ENCODE measurements around the gene SRP68.
"Not testable (repeated sequence)": the region's sequence is repeated elsewhere in the genome, so short reads cannot be mapped to it uniquely, and the experiment has no call there.

SRP68 gene

DNA sequence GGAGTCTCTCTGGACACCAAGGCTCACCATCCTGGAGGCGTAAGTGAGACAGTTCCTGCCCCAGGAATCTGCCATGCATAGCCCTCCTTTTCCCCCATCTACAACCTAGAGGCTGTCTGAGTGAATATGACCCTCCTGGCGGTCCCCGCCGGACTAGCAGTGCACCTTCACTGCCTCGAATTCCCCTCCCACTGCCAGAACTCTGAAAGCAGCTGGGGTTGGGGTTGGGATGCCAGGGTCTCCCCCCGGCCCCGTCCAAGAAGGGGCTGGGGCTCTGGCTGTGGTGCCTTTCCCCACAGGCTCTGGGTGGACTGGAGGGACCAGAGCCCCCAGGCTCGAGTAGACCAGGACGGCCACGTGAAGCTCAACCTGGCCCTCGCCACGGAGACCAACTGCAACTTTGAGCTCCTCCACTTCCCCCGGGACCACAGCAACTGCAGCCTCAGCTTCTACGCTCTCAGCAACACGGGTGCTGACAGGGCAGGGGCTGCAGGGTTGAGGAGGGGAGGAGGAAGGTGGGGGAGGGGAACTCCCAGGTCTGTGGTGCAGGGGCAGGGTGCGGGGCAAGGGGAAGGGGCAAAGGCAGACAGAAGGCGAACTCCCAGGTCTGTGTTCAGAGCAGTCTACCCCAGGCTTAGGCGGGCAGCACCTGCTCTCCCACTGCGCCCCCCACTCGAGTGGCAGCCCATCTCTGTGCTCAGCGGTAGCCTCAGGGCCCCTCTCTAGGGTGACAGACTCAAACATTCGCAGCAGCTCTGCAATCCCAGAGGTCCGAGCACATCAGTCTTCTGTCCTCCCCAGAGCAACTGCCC lies 7.8 kb upstream of the SRP68 start:
- peaks cover 44% of the 10 kb centered on the region for H3K4me1 Mint-ChIP-seq
- H3K27ac Mint-ChIP-seq: no peak overlapping the region
- H3K9me3 Mint-ChIP-seq: no peaks in the 10 kb centered on the region
- TF ChIP-seq, protein P1, sequence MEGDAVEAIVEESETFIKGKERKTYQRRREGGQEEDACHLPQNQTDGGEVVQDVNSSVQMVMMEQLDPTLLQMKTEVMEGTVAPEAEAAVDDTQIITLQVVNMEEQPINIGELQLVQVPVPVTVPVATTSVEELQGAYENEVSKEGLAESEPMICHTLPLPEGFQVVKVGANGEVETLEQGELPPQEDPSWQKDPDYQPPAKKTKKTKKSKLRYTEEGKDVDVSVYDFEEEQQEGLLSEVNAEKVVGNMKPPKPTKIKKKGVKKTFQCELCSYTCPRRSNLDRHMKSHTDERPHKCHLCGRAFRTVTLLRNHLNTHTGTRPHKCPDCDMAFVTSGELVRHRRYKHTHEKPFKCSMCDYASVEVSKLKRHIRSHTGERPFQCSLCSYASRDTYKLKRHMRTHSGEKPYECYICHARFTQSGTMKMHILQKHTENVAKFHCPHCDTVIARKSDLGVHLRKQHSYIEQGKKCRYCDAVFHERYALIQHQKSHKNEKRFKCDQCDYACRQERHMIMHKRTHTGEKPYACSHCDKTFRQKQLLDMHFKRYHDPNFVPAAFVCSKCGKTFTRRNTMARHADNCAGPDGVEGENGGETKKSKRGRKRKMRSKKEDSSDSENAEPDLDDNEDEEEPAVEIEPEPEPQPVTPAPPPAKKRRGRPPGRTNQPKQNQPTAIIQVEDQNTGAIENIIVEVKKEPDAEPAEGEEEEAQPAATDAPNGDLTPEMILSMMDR (IDR thresholded peaks at IDR 0.05; ENCODE audit: unreplicated experiment in 3 of 3): peak in 1 of 3 experiments; percentile 16
- peak overlapping the region in 1 of 3 experiments; percentile 11 for H3K4me3 Mint-ChIP-seq
- peaks cover 57% of the 10 kb centered on the region for H3K27me3 Mint-ChIP-seq (ENCODE audit: low read depth)
- H3K36me3 Mint-ChIP-seq (ENCODE audit: low read depth): peaks cover 9% of the 10 kb centered on the region

DNA sequence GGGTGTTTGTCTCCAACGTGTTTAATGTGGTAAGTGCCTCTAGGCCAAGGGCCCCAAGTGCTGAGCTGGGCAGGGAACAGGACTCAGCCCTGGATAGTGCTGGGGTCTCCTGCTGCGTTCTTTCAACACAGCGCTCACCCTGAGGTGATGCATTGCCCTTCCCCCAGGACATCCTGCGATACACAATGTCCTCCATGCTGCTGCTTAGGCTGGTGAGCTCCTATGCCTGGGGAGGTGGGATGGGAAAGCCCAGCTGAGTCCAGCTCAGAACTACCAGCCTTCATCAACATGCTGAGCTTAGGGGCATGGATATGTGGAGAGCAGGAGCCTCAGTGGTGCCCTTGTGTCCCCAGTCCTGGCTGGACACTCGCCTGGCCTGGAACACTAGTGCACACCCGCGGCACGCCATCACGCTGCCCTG lies 7.2 kb upstream of the SRP68 start:
- no peak overlapping the region for H3K27ac Mint-ChIP-seq
- no peak overlapping the region for H3K4me3 Mint-ChIP-seq
- peaks cover 63% of the 10 kb centered on the region for H3K27me3 Mint-ChIP-seq (ENCODE audit: low read depth)
- H3K4me1 Mint-ChIP-seq: peaks cover 48% of the 10 kb centered on the region
- TF ChIP-seq, protein P1 (IDR thresholded peaks at IDR 0.05; ENCODE audit: unreplicated experiment in 3 of 3): no peak
- H3K36me3 Mint-ChIP-seq (ENCODE audit: low read depth): peaks cover 3% of the 10 kb centered on the region
- H3K9me3 Mint-ChIP-seq: no peaks in the 10 kb centered on the region

DNA sequence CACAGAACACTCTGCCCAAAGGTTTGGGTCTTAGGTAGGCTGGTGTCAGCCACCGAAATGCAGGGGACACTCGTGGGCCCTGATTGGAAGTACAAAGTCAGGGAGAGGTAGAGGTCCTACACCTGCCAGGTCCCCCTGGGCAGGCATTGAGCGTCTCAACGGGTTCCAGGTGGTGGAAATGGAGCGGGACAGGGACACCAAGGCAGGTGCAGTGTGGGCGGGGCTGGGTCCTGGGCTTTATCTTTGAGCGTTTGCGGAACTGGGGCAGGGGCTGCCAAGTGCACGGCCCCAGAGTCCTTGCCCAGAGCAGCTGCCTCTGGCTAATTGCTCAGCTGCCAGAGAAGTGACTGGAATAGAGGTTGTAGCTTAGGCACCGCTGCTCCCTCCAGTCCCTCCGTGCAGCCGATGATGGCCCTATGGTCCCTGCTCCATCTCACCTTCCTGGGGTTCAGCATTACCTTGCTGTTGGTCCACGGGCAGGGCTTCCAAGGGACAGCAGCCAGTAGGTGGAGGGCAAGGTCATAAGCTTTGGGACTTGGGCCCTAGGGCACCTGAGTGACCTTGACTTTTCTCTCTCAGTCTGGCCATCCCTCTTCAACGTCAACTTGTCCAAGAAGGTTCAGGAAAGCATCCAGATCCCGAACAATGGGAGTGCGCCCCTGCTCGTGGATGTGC lies 6.7 kb upstream of the SRP68 start, which contains the start of gene ZACN:
Gene ZACN, plus strand, starts transcription at position 323 of the 675 bp plus-strand sequence. Its CDS starts 83 bp downstream, at position 406.
- TF ChIP-seq, protein P1 (IDR thresholded peaks at IDR 0.05; ENCODE audit: unreplicated experiment in 3 of 3): no peak
- Mint-ChIP-seq H3K9me3 (no peaks in the 10 kb centered on the region), H3K4me1 (peaks cover 48% of the 10 kb centered on the region), H3K36me3 (ENCODE audit: low read depth) (no peaks in the 10 kb centered on the region), H3K4me3 (peak within 1 kb of the TSS in 1 of 3 experiments; percentile 11), H3K27ac (no peak within 1 kb of the TSS), H3K27me3 (ENCODE audit: low read depth) (peaks cover 68% of the 10 kb centered on the region)

DNA sequence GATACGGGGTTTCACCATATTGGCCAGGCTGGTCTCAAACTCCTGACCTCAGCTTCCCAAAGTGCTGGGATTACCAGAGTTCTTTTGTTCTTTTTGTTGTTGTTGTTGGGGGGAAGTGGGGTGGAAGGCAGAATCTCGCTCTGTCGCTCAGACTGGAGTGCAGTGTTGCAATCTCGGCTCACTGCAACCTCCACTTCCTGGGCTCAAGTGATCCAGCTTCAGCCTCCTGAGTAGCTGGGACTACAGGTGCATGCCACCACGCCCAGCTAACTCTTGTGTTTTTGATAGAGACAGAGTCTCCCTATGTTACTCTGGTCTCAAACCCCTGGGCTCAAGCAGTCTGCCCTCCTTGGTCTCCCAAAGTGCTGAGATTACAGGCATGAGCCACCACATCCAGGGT lies 6.1 kb upstream of the SRP68 start:
- Mint-ChIP-seq H3K27me3 (ENCODE audit: low read depth) (peaks cover 75% of the 10 kb centered on the region), H3K4me1 (peaks cover 48% of the 10 kb centered on the region)
- H3K9me3 Mint-ChIP-seq; H3K36me3 Mint-ChIP-seq (ENCODE audit: low read depth); H3K4me3 Mint-ChIP-seq; H3K27ac Mint-ChIP-seq: not testable (repeated sequence)

DNA sequence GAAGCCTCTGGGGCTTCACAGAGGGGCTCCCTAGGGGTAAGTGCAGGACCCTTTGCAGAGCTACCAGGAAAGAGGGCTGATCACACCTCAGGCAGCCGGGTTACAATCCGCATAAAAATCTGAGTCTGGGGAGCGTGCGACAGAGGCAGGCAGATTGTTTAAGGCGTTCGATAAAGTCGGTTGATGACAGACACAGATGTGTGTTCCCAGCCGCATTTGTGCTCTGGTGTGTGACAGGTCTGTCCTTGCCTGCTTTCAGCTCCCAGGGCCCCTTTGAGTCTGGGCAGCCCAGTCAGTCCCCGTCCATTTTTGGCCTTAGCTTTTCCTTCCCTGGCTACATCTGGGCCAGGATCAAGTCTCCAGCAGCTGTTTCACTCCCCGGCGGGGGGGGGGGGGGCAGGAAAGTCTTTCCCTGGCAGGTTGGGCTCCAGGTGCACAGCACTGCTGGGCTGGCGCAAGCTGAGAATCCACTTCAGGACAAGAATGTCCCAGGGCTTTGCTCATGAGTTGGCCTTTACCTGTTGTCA lies 5.3 kb upstream of the SRP68 start:
- H3K4me1 Mint-ChIP-seq: peaks cover 45% of the 10 kb centered on the region
- H3K4me3 Mint-ChIP-seq: peak overlapping the region in 1 of 3 experiments; percentile 17
- no peaks in the 10 kb centered on the region for H3K36me3 Mint-ChIP-seq (ENCODE audit: low read depth)
- TF ChIP-seq, protein P1 (IDR thresholded peaks at IDR 0.05; ENCODE audit: unreplicated experiment in 3 of 3): no peak
- H3K27me3 Mint-ChIP-seq (ENCODE audit: low read depth): peaks cover 76% of the 10 kb centered on the region
- H3K27ac Mint-ChIP-seq: no peak overlapping the region
- H3K9me3 Mint-ChIP-seq: no peaks in the 10 kb centered on the region

Data from nephron (organoid).